Activated T-cell treated with anti-CD3 and anti-CD28 coated beads, Interleukin-2, amount 50 U/mL, for 24 hours (primary cell): ENCODE data around the gene DDO.
A peak's percentile ranks its signal among the peaks of the same experiment; 100 is the strongest.

ENCODE experiments used
- DNase-seq: peaks from one replicate; pipeline ENCODE4 v3.0.0-alpha.2; 2020
- H3K27ac Mint-ChIP-seq: 2 replicates; pipeline ENCODE4 v1.8.0; 2020; ENCODE audit warnings: mild to moderate bottlenecking, mixed read lengths
- H3K27me3 Mint-ChIP-seq: 2 replicates; pipeline ENCODE4 v1.8.0; 2020; ENCODE audit warnings: mixed read lengths
- H3K36me3 Mint-ChIP-seq: 2 replicates; pipeline ENCODE4 v1.8.0; 2020; ENCODE audit warnings: low read depth, mixed read lengths
- H3K4me1 Mint-ChIP-seq: 2 replicates; pipeline ENCODE4 v1.8.0; 2020; ENCODE audit warnings: low read depth, mixed read lengths
- H3K4me3 Mint-ChIP-seq: 2 replicates; pipeline ENCODE4 v1.8.0; 2020; ENCODE audit warnings: mild to moderate bottlenecking, moderate library complexity, mixed read lengths
- H3K9me3 Mint-ChIP-seq: 2 replicates; pipeline ENCODE4 v1.8.0; 2020; ENCODE audit warnings: mixed read lengths

The DDO gene

DNA sequence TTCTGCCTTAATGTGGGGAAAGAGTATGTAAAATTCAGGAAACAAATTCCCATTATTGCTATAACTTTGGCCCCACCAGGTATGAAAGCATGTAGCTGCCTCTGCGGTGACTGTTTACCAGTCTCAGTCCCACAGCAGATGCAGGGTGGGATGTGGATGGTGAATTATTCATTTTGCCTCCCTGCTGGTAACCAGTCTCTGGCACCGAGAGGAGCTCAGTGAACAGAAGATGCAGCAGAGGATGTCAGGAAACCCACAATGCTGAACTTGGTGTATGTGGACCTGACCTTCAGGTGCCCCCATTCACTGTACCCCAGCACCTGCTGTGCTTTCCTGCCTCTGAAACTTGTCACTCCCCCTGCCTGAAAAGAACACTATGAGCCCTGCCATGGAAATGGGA is 48.4 kb downstream of the DDO start:
- Mint-ChIP-seq H3K4me1 (peaks cover 24% of the 10 kb centered on the region), H3K27me3 (no peaks in the 10 kb centered on the region), H3K27ac (no peak overlapping the region), H3K9me3 (no peaks in the 10 kb centered on the region), H3K4me3 (no peak overlapping the region), H3K36me3 (no peaks in the 10 kb centered on the region)
- no peak for DNase-seq

DNA sequence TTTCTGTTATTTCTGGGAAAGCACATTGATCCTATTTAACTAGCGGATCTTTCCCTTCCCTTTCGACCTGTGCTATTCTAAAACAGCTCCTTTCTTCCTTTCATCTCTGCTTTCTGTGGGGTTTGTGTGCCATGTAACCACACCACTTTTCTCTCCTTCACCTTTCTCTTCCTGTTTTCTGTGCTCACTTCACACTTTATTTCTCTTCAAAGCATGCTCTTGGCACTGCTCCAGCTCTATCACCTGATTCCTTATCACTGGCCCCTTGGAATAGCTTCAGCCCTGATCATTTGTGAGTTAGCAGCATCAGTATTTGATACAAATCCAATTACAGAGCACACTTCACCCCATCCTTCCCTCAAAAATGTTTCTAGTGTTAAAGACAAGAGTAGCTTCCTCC is 49.1 kb downstream of the DDO start:
- Mint-ChIP-seq H3K9me3 (no peaks in the 10 kb centered on the region), H3K4me3 (no peak overlapping the region), H3K4me1 (peaks cover 24% of the 10 kb centered on the region), H3K27me3 (peaks cover 2% of the 10 kb centered on the region), H3K36me3 (no peaks in the 10 kb centered on the region), H3K27ac (no peak overlapping the region)
- no peak for DNase-seq

DNA sequence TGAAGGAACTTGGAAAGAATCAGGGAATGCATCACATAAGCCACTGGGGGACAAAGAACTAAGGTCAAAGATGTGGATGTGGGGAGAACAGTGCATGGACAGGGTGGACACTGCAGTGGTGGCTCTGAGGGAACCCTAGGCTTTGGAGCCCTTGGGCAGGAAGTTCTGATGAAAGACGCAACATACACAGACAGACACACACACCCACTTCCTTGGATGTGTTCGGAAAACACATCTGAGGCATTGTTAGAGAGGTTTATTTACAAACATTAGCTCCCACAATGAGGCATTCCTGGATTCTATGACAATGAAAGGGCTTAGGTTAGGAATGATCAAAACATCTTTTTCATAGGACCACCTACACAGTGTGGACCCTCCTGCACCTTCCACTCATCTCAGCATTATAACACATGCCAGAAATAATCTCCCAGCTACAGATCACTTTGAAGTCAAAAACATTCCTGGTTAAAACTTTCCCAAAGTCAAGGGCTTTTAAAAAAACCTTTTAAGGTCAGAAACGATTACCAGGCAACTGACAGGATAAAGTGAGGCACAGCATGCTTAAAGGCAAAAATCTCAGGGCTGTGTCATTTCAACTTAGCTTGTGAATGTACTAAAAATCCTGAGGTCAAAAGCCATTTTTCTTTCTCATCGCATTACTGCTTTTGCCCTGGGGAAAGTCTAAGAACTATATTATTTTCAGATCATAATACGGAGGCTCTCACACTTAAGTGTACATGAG is 50.8 kb downstream of the DDO start:
- H3K27me3 Mint-ChIP-seq, result peaks cover 12% of the 10 kb centered on the region

DNA sequence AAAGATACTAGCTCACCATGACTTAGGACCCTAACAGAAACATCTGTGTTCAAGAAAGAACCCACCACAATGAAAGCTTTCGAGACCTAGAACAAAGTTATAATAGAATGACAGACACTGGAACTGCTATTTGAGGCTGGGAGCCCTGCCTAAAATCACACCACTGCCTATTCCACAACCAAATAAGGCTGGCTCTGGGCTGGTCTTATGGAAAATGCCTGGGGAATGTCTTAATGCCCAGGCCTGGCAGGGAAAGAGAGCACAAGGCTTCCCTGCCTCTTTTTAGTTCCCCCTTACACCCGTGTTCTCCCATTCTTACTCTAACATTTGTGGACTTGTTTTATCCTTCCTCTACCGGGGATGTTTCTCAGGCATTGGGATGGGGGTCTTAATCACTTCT is 51.6 kb downstream of the DDO start:
- peaks cover 24% of the 10 kb centered on the region for H3K4me1 Mint-ChIP-seq
- DNase-seq, result no peak
- no peaks in the 10 kb centered on the region for H3K36me3 Mint-ChIP-seq
- no peak overlapping the region for H3K27ac Mint-ChIP-seq
- H3K9me3 Mint-ChIP-seq, result no peaks in the 10 kb centered on the region
- H3K4me3 Mint-ChIP-seq, result no peak overlapping the region
- peaks cover 20% of the 10 kb centered on the region for H3K27me3 Mint-ChIP-seq

More for the DNA sequence above, 50.8 kb downstream of the DDO start:
- H3K9me3 Mint-ChIP-seq, result no peaks in the 10 kb centered on the region
- no peak for DNase-seq
- no peaks in the 10 kb centered on the region for H3K36me3 Mint-ChIP-seq
- peaks cover 24% of the 10 kb centered on the region for H3K4me1 Mint-ChIP-seq
- H3K27ac Mint-ChIP-seq, result no peak overlapping the region
- H3K4me3 Mint-ChIP-seq, result no peak overlapping the region

DNA sequence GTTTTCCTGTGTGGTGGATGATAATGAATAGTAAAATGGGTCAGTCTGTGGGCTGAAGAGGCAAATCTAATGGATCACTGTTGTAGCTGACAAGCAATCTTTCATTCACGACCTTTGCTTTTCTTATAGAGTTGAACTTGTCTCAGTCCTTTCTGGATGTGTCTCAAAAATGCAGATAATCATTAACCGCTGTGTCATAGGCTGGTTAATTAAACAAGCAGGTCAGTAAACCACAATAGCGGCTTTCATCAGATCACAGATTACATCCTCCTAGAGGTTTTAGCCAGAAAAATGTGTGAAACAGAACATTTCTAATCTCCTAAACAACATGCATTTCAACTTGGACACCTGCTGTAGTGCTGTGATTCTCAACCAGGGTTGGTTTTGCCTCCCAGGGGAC is 54.7 kb downstream of the DDO start:
- Mint-ChIP-seq H3K36me3 (no peaks in the 10 kb centered on the region), H3K4me3 (no peak overlapping the region), H3K9me3 (no peaks in the 10 kb centered on the region), H3K4me1 (peaks cover 18% of the 10 kb centered on the region), H3K27me3 (peaks cover 42% of the 10 kb centered on the region), H3K27ac (no peak overlapping the region)
- no peak for DNase-seq

DNA sequence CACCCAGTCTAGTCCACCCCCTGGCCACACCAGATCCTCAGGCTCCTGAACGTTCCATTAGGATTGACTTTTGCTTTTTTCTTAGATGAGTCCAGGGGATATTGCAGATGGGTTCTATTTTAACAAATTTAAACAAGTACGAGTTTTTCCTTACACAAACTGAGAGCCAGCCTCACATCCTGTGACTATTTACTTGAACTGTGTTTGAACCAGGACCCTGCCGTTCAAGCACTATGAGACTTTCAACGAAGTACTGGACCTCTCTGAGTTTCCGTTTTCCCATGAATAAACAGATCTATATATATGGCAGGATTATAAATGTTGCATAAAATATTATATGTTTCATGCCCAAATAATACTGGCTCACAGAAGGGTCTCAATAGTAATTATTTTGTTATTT is 55.8 kb downstream of the DDO start:
- Mint-ChIP-seq H3K27ac (no peak overlapping the region), H3K36me3 (no peaks in the 10 kb centered on the region), H3K4me1 (peaks cover 15% of the 10 kb centered on the region), H3K4me3 (no peak overlapping the region), H3K27me3 (peaks cover 50% of the 10 kb centered on the region), H3K9me3 (no peaks in the 10 kb centered on the region)
- no peak for DNase-seq

DNA sequence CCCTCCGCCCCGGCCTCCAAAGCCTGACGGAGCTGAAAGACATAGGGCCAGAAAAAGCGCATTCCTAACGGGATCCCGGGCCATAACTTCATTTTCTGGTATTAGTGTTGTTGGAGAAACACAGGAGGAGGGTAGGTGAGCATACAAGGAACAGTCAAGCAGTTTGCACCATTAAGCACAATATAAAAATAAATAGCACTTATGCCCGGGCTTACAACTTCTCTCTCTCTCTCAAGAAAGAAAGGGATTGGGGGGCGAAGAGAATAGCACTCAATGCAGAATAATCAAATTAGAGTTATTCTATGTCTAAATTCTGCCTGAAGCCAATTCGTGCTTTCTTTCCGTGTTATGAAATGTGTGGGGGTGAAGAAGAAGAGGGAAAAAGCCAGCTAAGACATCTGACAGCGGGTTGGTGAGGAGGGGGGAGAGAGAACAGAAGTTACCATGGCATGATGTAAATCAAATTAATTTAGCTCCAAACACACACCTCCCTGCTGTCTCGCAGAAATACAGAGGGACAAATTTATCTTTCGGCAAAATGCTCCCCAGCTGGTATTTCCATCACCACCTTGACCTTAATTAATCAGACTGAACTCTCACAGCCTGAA is 56.7 kb downstream of the DDO start:
- H3K27me3 Mint-ChIP-seq, result peaks cover 52% of the 10 kb centered on the region
- H3K9me3 Mint-ChIP-seq, result no peaks in the 10 kb centered on the region

DNA sequence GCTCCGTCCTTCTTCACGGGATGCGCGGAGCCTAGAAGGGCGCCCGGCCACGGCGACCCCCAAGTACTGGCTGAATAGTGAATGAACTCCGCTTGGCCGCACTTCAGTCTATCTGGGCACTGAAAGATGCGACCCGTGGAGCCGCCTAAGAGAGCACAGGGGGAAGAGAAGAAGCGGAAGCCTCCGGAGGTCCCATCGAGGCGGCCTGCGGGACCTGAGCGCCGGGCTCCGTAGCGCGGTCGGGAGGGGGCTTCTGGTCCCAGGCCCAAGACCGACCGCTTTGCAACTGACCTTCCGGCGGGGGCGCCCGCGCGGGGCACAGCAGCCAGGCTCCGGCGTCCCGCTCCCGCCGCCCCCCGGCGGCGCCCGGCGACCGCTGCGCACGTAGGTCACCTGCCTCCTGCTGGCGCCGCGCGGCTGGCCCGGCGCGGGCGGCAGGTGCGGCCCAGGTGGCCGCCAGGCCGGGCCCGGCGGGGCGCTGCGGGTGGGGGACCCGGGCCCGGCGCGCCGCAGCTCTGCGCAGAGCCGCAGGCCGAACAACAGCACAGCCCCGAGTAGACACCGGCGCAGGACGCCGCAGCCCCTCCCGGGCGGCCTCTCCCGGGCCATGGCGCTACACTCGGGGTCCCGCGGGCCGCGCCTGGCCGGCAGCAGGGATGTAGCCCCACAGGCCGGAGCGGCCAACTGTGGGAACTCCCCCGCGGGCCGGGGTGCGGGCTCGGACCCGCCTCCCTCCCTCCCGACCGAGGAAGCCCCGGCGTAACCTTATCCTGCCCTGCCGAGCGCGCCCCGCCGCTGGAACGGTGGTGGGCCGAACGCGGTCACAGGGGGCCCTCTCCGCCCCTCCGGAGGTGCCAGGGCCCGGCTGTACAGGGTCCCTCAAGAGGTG is 57.5 kb downstream of the DDO start, which contains the start of gene METTL24:
Gene METTL24 (minus strand): TSS at position 686 of the 889 bp plus-strand sequence. CDS start 77 bp downstream, at position 609.
- Mint-ChIP-seq H3K36me3 (no peaks in the 10 kb centered on the region), H3K4me1 (peaks cover 14% of the 10 kb centered on the region), H3K9me3 (no peaks in the 10 kb centered on the region), H3K27ac (no peak within 1 kb of the TSS), H3K27me3 (peaks cover 52% of the 10 kb centered on the region), H3K4me3 (peak within 1 kb of the TSS; percentile 80)
- DNase-seq, result peak; percentile 47

More for the DNA sequence above, 56.7 kb downstream of the DDO start:
- no peaks in the 10 kb centered on the region for H3K36me3 Mint-ChIP-seq
- H3K4me1 Mint-ChIP-seq, result peaks cover 14% of the 10 kb centered on the region
- H3K4me3 Mint-ChIP-seq, result peak overlapping the region; percentile 32
- no peak overlapping the region for H3K27ac Mint-ChIP-seq
- no peak for DNase-seq

DNA sequence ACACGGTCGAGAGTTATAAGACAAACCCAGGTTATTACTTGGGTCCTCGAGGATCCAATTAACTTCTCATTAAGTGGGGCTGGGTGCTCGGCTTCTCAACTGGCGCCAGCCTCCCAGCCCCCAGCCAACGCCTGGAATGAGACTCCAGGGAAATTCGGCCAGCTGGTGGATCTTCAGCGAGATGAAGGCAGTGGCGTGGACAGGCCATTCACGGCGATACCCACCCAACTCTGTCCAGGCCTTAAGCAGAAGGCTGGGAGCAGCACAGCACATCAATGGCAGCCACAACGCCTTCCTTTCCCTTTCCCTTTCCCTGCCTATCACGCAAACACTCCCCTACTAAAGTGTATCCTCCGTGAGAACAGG is 58.1 kb downstream of the DDO start:
- Mint-ChIP-seq H3K27me3 (peaks cover 52% of the 10 kb centered on the region), H3K36me3 (no peaks in the 10 kb centered on the region), H3K4me3 (peak overlapping the region; percentile 80), H3K27ac (no peak overlapping the region), H3K9me3 (no peaks in the 10 kb centered on the region), H3K4me1 (peaks cover 14% of the 10 kb centered on the region)
- no peak for DNase-seq

DNA sequence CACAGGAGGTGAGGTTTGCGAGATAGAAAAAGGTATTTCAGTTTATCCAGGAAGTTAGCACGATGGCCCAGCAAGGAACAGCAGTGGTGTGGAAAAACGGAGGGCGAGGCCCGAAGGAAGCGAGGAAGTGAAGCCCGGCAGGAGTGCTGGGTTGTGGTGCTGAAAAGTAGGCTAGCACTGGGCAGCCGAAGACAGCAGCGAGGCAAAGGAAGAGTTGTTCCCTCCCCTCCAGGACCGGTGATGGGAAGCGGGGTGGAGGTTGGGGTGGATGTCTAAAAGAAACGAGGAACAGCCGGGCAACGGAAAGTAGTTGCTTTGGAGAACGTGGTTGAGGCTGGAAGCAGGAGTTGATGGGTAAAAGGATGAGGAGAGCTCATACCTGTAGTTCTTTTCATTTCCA is 58.6 kb downstream of the DDO start:
- peak overlapping the region; percentile 80 for H3K4me3 Mint-ChIP-seq
- H3K27ac Mint-ChIP-seq, result no peak overlapping the region
- H3K27me3 Mint-ChIP-seq, result peaks cover 52% of the 10 kb centered on the region
- no peaks in the 10 kb centered on the region for H3K9me3 Mint-ChIP-seq
- H3K4me1 Mint-ChIP-seq, result peaks cover 14% of the 10 kb centered on the region
- H3K36me3 Mint-ChIP-seq, result no peaks in the 10 kb centered on the region
- no peak for DNase-seq

DNA sequence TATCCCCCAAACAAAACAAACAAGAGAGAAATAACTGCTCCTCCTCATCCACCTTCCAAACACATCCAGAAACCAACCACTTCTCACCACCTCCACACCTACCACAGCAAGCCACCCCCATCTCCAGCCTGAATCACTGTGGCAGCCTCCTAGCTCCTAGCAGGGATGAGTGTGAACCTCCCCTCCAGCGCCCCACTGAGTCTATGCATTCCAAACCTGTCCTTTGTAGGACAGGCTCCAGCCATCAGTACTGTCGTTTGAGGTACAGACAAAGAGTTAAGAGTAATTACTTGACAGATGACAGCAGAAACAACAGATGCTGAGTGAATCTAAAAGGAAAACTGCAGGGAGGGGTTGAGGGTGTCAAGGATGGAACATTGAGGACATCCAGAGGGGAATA is 59.6 kb downstream of the DDO start:
- peaks cover 14% of the 10 kb centered on the region for H3K4me1 Mint-ChIP-seq
- no peak for DNase-seq
- H3K36me3 Mint-ChIP-seq, result no peaks in the 10 kb centered on the region
- no peaks in the 10 kb centered on the region for H3K9me3 Mint-ChIP-seq
- H3K27ac Mint-ChIP-seq, result no peak overlapping the region
- H3K4me3 Mint-ChIP-seq, result no peak overlapping the region
- peaks cover 49% of the 10 kb centered on the region for H3K27me3 Mint-ChIP-seq

DNA sequence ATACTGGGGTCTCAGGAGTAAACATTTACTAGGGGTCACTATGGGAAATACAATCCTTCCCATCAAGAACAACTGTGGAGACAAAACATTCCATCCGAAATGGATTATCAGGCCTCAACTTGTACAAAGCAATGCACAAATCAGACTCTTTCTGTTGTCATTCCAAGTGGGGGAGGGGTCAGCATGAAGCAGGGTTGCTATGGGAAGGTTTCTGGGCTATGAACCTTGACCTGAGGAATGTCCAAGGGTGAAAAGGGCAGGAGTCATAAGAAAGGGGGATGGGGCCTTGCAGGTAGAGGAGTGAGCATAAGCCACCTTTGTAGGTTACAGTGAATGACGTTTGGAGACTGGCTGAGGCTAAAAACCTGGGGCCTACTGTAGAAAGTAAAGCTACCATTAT is 60.4 kb downstream of the DDO start:
- Mint-ChIP-seq H3K9me3 (no peaks in the 10 kb centered on the region), H3K4me1 (peaks cover 14% of the 10 kb centered on the region), H3K36me3 (no peaks in the 10 kb centered on the region), H3K27me3 (peaks cover 43% of the 10 kb centered on the region), H3K27ac (no peak overlapping the region), H3K4me3 (no peak overlapping the region)
- DNase-seq, result no peak

DNA sequence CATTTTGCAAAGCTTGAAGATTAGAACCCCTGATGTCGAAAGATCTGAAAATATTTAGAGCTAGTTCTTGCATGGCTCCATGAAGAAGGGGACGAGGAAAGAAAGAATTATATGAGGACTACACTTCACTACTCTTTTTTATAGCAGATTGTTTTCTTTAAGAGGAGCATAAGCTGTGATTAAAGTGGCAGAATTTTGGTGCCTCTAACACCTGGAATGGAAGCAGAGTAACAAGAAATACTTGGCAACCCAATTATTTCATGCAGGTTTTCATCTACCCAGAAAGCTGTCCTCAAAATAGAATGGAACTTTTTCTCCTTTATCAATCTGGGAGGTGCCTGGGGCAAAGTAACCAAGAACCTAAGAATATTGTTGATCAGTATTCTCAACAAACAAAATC is 61.2 kb downstream of the DDO start:
- Mint-ChIP-seq H3K36me3 (no peaks in the 10 kb centered on the region), H3K4me1 (peaks cover 14% of the 10 kb centered on the region), H3K27me3 (peaks cover 37% of the 10 kb centered on the region), H3K4me3 (no peak overlapping the region), H3K27ac (no peak overlapping the region), H3K9me3 (no peaks in the 10 kb centered on the region)
- DNase-seq, result no peak

DNA sequence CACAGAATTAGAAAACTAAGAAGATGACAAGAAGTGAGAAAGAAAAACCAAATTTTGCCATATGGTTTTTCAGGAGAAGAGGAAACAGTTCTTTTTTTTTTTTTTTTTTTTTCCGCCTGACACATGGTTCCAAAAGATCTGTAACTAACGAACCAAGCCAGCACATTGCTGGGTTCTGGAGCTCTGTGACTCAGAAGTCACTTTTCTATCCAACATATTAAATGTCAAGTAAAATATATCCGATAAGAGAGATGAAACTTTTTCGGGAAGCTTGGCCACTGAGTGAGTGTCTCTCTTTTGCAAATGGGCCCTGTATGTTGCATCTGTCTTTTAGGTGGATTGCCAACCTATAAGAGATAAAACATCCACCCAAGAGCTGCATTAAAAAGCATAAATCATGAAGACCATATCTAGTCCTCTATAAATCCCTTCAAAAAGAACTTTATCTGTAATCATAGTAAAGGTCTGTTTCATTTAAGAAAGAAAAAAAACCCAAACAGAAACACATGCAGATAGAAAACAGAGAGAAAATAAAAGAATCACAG is 61.8 kb downstream of the DDO start:
- H3K9me3 Mint-ChIP-seq, result no peaks in the 10 kb centered on the region

More for the DNA sequence above, 61.8 kb downstream of the DDO start:
- no peaks in the 10 kb centered on the region for H3K36me3 Mint-ChIP-seq
- peaks cover 13% of the 10 kb centered on the region for H3K4me1 Mint-ChIP-seq
- peaks cover 31% of the 10 kb centered on the region for H3K27me3 Mint-ChIP-seq
- no peak overlapping the region for H3K4me3 Mint-ChIP-seq
- no peak for DNase-seq
- no peak overlapping the region for H3K27ac Mint-ChIP-seq
